HG03159 (cell line): ENCODE data around the gene WNT5A.

Experiments used
- ATAC-seq: cut with Tn5 transposase; IDR thresholded peaks from one replicate; pipeline ENCODE4 v1.9.1; 2021; ENCODE audit warnings: mild to moderate bottlenecking, moderate library complexity; ENCODE audit not compliant: unreplicated experiment

WNT5A gene

GRCh38 chr3:55486857-55487380, at the start of gene WNT5A:
Gene WNT5A, minus strand, starts transcription at chr3:55487306. Its CDS starts 321 bp downstream, at chr3:55486985.
- ATAC-seq = no peak

- ATAC-seq = no peak
Measured at GRCh38 chr3:55534876-55535275, 47.8 kb upstream of the WNT5A start.

- ATAC-seq = no peak
Measured at GRCh38 chr3:55532806-55533205, 45.7 kb upstream of the WNT5A start.

- no peak for ATAC-seq
Measured at GRCh38 chr3:55531321-55531720, 44.2 kb upstream of the WNT5A start.

- ATAC-seq = no peak
Measured at GRCh38 chr3:55527361-55527760, 40.3 kb upstream of the WNT5A start.

- ATAC-seq = no peak
Measured at GRCh38 chr3:55526332-55527030, 39.4 kb upstream of the WNT5A start.

GRCh38 chr3:55525436-55525835, 38.3 kb upstream of the WNT5A start:
- no peak for ATAC-seq

- no peak for ATAC-seq
Measured at GRCh38 chr3:55524565-55525244, 37.6 kb upstream of the WNT5A start.

GRCh38 chr3:55523471-55523870, 36.4 kb upstream of the WNT5A start:
- no peak for ATAC-seq

GRCh38 chr3:55521738-55522421, 34.8 kb upstream of the WNT5A start:
- no peak for ATAC-seq

GRCh38 chr3:55521064-55521737, 34.1 kb upstream of the WNT5A start:
- ATAC-seq = no peak

- ATAC-seq = no peak
Measured at GRCh38 chr3:55519019-55519418, 31.9 kb upstream of the WNT5A start.

- ATAC-seq = no peak
Measured at GRCh38 chr3:55518451-55518850, 31.3 kb upstream of the WNT5A start.

GRCh38 chr3:55516392-55517030, 29.4 kb upstream of the WNT5A start:
- ATAC-seq = no peak

GRCh38 chr3:55515550-55516246, 28.6 kb upstream of the WNT5A start:
- no peak for ATAC-seq

- no peak for ATAC-seq
Measured at GRCh38 chr3:55514962-55515361, 27.9 kb upstream of the WNT5A start.

GRCh38 chr3:55512571-55513343, 25.7 kb upstream of the WNT5A start:
- ATAC-seq = no peak

GRCh38 chr3:55511895-55512570, 24.9 kb upstream of the WNT5A start:
- no peak for ATAC-seq

- ATAC-seq = no peak
Measured at GRCh38 chr3:55508335-55508734, 21.2 kb upstream of the WNT5A start.
